NCI-H146 (cell line): ENCODE measurements around the gene PANK3.
"Not testable (repeated sequence)": the region's sequence is repeated elsewhere in the genome, so short reads cannot be mapped to it uniquely, and the experiment has no call there.

Experiments used
- DNase-seq: peaks from one replicate; lab custom pipeline; 2025; lab: John Stamatoyannopoulos, UW

PANK3 gene

DNA sequence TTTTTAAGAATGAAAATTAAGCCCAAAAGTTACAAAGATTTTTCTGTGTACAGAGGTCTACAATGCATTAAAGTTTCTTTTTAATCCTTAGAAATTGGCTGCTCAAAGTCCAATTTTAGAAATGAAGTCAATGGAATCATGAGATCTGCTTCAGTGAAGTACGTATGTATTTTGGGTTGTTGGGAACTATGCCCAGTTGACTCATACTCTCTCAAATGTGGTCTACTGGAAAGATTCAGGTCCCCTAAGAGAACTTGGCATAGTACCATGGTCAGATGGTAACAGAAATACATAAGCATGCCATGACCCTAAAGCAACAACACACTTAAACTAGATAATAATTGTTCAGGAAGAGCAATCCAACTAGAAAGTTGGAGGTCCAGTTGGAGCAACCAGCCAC, 27.0 kb downstream of the PANK3 start:
- no peak for DNase-seq

DNA sequence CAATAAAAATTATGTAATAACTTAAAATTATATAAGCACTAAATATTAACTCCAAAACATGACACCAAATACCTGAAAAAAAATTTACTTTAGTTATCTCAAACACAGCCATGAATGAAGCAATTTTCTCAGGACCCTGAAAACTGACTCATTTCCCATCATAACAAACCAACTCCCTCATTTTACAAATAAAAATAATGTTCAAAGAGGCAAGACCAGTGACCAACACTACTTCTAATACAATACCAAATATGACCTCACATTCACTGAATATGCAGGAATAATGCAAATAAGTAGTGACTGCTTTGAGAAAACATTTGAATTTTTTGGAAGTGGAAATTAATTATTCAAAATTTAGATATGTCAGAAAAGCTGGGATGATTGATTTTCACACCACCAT, 28.5 kb downstream of the PANK3 start:
- DNase-seq, result no peak

DNA sequence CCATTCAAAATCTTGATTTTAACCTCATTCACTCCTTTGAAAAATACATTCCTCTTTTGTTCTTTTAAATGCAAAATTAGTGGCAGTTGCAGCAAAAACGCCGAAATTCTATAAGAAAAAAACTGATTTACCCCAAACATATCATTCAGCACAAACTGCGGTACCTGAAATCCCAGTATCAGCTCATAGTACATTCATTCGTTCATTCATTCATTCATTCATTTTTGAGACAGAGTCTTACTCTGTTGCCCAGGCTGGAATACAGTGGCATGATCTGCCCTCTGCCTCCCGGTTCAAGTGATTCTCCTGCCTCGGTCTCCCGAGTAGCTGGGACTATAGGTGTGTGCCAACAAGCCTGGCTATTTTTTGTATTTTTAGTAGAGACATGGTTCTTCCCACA, 29.6 kb downstream of the PANK3 start:
- DNase-seq, result no peak

DNA sequence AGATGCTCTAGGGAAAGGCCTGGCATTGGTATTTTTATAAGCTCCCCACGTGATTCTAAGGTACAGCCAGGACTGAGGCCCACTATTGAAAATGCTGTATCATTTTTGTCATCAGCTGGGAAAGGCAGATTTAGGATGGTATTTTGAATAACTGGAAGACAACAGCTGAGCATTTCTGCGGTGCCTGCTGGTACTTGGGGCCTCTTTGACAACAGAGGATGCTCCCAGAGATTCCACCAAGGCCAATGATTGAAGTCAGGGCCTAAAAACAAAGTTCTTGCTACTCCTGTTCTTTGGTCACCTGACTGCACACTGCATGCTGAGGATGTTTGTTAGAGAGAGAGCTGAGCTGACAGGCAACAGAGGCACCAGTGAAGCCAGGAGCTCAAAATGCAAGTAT, 42.0 kb downstream of the PANK3 start:
- no peak for DNase-seq

DNA sequence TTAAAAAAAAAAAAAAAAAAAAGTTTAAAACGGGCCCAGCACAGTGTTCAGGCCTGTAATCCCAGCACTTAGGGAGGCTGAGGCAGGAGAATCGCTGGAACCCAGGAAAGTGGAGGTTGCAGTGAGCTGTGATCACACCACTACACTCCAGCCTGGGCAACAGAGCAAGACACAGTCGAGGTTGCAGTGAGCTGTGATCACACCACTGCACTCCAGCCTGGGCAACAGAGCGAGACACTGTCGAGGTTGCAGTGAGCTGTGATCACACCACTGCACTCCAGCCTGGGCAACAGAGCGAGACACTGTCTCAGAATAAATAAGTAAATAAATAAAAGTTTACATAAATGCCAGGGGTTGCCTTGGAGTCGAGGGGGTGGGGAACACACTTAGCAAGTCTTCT, 44.8 kb downstream of the PANK3 start:
- DNase-seq, result not testable (repeated sequence)

DNA sequence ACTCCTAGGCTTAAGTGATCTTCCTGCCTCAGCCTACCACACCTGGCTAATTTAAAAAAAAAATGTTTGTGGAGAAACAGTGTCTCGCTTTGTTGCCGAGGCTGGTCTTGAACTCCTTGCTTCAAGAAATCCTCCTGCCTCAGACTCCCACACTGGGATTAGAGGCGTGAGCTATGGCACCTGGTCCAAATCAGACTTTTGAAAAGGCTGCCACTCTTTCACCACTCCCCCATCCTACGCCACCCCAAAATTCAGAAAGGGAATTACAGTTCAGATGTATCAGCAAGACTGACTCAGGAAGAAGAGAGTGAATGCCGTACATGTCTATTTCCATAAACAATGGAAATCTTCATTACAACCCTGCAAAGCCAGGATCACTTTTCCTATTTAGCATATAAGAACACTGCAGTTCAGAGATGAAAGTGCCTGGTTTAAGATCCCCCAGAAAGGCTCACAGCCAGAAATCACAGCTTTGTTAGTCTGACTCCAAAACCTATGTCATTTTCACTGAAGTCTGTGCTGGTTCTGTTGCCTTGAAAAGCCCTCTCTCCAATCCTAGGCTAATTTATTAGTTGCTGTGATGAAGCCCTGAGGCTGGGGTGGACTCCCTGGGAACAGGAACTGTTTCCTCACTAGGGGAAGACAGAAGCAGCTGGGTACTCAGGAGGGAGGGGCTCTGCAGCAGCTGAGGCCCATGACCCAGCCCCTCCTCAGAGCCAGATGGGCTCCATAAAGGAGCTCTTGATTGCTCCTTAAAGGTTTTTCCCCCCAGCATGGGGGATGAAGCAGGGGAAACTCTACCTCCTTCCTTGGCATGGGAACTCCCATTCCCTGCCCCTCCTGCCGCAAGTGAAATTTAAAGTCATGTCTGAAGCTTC, 46.9 kb downstream of the PANK3 start:
- DNase-seq, result no peak

DNA sequence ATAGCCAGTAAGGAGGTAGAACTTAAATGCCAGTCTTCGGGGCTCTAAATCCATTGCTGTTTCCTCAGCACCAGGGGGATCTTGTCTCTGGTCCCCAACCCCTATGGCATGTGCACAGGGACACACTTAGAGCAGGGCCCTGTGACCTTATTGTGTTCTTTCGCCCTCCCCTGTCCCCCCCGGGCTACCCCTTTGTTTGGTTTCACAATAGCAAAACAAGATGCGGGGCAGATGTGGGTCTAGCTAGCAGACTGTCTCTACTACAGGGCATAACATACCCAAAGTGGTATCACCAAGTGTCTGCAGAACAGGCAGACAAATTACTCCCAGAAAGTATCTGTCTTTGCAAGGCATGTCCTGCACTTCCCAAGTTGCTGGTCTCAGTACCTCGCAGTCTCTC, 48.0 kb downstream of the PANK3 start:
- no peak for DNase-seq

DNA sequence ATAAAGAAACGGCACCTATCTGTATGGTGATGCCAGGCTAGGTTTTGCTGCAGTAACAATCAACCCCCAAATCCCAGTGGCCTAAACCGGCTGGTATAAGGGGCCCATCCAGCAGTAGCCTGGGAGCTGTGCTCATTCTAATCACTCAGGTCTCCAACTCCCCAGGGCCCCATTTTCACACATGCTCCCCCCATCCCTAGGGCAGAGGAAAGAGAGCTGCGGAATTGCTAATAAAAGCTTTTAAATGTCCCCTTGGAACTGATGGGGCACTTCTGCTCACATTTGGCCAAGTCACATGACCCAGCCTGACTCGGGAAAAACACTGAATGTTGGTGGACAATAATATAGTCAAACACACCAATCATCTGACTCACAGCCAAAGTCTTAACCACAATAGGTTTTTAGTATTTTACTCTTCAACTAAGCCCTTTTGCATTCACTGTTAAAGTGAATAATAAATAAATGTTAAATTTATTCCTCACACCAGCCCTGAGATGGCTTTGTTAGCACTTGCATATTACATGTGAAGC, 48.5 kb downstream of the PANK3 start:
- no peak for DNase-seq

DNA sequence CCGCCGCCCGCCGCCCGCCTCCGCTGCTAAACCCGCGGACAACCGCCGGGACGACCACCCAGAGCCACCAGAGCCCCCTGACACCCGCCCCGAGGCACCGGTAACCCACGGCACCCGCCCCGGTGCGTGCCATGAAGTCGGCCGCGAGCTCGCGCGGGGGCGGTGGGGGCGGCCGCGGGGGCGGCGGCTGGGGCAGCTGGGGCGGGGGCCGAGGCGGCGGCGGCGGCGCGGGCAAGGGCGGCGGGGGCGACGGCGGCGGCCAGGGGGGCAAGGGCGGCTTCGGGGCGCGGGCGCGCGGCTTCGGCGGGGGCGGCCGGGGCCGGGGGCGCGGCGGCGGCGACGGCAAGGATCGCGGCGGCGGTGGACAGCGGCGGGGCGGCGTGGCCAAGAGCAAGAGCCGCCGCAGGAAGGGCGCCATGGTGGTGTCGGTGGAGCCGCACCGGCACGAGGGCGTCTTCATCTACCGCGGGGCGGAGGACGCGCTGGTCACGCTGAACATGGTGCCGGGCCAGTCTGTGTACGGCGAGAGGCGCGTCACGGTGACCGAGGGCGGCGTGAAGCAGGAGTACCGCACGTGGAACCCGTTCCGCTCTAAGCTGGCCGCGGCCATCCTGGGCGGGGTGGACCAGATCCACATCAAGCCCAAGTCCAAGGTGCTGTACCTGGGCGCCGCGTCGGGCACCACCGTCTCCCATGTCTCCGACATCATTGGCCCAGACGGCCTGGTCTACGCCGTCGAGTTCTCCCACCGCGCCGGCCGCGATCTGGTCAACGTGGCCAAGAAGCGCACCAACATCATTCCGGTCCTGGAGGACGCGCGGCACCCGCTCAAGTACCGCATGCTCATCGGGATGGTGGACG, 49.6 kb downstream of the PANK3 start:
- peak; percentile 35 for DNase-seq

DNA sequence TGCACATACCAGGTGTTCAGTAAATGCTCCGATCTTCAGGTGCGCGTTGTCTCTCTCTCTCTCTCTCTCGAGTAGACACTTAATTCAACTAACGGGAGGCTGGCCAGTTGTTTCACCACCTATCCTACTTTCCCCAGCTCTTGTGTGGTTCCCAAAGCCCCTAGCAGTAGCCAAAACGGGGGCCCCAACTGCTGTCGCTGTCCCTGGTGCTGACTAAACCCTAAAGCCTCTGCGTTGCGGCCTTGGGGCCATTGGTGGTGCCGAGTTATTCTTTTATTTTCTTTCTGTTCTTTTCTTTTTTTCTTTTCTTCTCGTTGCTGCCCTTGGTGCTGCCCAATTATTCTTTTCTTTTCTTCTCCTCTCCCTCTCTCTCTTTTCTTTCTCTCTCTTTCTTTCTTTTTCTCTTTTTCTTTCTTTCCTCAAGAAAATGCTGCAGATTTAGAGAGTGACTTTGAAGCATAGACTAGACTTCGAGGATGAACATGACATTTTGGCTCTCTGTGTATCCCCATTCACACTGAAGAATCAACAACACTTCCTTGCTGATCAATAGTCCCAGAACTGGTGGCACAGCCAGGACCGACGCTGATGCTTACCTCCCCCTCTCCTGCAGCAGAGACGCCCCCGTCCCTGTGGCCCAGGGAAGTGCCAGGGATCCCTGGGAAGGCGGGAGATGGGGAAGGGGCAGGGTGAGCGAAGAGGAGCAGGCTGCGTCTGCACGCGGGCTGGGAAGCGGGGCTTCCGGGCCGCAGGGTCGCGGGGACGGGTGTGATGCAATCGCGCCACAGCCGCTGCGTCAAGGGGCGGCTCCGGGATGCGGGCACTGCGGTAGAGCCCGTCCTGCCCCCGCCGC, 50.4 kb downstream of the PANK3 start, which contains the start of gene FBLL1:
Gene FBLL1, plus strand, starts transcription at position 785 of the 853 bp plus-strand sequence. CDS start 200 bp downstream, outside the sequence.
- peak; percentile 61 for DNase-seq

DNA sequence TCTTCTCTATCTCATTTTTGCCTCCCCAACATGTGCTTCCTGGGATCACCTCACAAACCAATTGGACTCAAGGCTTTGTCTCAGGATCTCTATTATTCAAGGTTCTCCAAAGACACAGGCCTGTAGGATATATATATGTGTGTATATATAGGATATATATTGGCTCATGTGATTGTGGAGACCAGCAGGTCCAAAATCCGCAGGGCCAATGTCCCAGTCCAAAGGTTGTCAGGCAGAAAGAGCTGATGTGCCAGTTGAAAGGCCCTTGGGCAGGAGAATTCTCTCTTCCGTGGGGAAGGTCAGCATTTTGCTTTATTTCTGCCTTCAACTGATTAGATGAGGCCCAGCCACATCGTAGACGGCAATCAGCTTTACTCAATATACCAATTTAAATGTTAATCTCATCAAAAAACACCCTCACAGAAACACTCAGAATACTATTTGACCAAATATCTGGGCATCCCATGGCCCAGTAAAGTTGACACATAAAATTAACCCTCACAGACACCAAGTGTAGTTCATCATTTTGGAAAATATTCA, 51.3 kb downstream of the PANK3 start:
- no peak for DNase-seq

DNA sequence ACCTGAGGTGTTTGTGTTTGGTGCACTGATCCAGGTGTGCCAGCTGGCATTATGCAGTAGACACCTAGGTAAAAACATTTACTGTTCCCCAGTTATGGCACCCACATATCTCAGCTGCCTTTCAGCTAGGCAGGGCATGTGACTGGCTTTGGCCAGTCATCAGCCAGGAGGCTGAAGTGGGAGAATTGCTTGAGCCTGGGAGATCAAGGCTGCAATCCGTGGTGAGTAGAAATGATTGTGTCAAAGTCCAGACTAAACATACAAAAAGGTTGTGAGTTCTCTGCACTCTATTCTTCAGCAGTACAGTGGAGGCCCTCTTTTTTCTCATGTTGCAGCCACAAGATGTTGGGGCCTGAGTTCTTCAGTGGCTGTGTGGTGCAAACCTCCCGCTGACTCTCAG, 53.3 kb downstream of the PANK3 start:
- no peak for DNase-seq

DNA sequence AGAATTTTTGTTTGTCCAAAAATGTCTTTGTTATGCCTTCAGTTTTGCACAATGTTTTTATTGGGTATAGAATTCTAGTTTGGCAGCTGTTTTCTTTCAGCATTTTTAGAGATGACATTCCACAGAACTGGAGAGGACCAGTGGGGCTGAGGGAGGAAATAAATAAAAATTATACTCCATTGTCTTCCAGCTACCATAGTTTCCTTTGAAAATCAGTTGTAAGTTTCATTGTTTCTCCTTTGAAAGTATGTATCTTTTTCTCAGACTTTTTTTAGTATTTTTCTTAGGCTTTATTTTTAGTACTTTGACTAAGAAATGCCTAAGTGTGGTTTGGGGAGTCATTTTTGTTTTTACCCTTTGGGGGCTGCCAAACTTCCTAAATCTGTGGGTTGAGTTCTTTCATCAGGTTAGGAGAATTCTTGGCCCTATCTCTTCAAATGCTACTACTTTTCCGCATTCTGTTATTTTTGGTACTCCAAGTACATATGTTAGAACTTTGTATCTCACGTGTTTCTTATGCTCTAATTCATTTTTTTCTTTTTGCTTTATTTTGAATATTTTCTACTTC, 65.2 kb downstream of the PANK3 start:
- DNase-seq, result no peak

DNA sequence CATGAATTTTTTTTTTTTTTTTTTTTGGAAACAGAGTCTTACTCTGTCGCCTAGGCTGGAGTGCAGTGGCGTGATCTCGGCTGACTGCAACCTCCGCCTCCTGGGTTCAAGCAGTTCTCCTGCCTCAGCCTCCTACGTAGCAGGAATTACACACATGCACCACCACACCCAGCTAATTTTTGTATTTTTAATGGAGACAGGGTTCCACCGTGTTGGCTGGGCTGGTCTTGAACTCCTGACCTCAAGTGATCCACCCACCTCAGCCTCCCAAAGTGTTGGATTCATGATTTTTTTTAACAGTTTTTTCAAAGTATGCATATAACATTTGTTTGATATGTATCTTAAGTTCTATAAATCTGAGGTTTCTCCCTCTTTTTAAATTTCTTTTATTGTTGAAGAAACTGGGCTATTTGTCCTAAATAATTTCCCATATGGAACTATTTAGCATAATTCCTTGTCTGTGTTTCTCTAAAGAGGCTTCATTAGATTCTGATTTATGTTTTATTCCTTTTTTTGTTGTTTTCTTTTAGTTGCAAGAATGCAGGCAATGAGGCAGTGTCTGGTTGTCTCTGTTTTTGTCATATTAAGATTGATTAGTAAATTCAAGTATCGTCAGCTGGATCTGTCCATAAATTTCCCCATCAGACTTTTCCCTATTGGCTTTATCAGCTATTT, 76.5 kb downstream of the PANK3 start:
- no peak for DNase-seq
